ENCODE results near the gene L1CAM.

DNA sequence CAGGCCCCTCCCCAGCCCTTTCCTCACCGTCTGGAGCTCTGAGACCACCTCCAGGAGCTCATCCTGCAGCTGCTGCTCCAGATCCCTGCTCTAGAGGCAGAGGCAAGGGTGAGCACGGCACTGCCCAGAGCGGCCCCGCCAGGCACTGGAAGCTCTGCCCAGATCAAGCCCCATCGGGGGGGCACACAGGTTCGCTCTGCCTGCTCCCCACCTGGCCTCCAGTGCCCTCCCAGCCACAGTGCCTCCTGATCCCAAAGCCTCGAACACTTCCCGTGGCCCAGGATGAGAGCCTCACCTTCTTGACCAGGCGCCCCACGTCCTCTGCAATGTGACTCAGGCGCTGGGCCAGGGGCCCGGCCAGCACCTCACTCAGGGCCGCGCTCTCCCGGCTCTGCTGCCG is 35.1 kb upstream of the L1CAM start:
- TF ChIP-seq, protein P1, sequence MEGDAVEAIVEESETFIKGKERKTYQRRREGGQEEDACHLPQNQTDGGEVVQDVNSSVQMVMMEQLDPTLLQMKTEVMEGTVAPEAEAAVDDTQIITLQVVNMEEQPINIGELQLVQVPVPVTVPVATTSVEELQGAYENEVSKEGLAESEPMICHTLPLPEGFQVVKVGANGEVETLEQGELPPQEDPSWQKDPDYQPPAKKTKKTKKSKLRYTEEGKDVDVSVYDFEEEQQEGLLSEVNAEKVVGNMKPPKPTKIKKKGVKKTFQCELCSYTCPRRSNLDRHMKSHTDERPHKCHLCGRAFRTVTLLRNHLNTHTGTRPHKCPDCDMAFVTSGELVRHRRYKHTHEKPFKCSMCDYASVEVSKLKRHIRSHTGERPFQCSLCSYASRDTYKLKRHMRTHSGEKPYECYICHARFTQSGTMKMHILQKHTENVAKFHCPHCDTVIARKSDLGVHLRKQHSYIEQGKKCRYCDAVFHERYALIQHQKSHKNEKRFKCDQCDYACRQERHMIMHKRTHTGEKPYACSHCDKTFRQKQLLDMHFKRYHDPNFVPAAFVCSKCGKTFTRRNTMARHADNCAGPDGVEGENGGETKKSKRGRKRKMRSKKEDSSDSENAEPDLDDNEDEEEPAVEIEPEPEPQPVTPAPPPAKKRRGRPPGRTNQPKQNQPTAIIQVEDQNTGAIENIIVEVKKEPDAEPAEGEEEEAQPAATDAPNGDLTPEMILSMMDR (IDR thresholded peaks at IDR 0.05): no peak
- TF ChIP-seq POLR2A (IDR thresholded peaks at IDR 0.05): no peak

All from lower leg skin (tissue), 3 donors.